Skin epidermis (tissue), 12 donors: ENCODE results near the gene ELF5.
A peak's percentile ranks its signal among the peaks of the same experiment; 100 is the strongest.

Experiments used
- H3K27ac ChIP-seq, 21 experiments: fragments of 200-600 bp; sonication (generic) in 11 of 21; one replicate each; pipeline ENCODE4 v1.5.0; 2020; ENCODE audit warnings: mild to moderate bottlenecking in 3 of 21, inconsistent platforms in 2 of 21, moderate library complexity in 2 of 21
- H3K4me3 ChIP-seq, 7 experiments: fragments of 200-600 bp; sonication (generic) in 2 of 7; one replicate each; pipeline ENCODE4 v1.5.0; 2020; ENCODE audit warnings: inconsistent platforms in 2 of 7, mild to moderate bottlenecking in 2 of 7, moderate library complexity in 1 of 7

The ELF5 gene

GRCh38 chr11:34524696-34525095, 11.1 kb upstream of the ELF5 start:
- H3K27ac ChIP-seq, result no peak overlapping the region
- H3K4me3 ChIP-seq, result no peak overlapping the region

- no peak overlapping the region for H3K4me3 ChIP-seq
- H3K27ac ChIP-seq, result no peak overlapping the region
Observed at GRCh38 chr11:34523053-34523452, 9.5 kb upstream of the ELF5 start.

- H3K27ac ChIP-seq, result no peak overlapping the region
- H3K4me3 ChIP-seq, result no peak overlapping the region
Observed at GRCh38 chr11:34522188-34522587, 8.6 kb upstream of the ELF5 start.

GRCh38 chr11:34521265-34521664, 7.7 kb upstream of the ELF5 start:
- Histone ChIP-seq H3K4me3 (no peak overlapping the region), H3K27ac (no peak overlapping the region)

GRCh38 chr11:34519595-34520235, 6.1 kb upstream of the ELF5 start:
- Histone ChIP-seq H3K4me3 (no peak overlapping the region), H3K27ac (no peak overlapping the region)

- Histone ChIP-seq H3K4me3 (no peak overlapping the region), H3K27ac (no peak overlapping the region)
Observed at GRCh38 chr11:34516247-34517040, 2.9 kb upstream of the ELF5 start.

GRCh38 chr11:34514597-34514996, 1.0 kb upstream of the ELF5 start:
- Histone ChIP-seq H3K27ac (no peak overlapping the region), H3K4me3 (no peak overlapping the region)

- H3K27ac ChIP-seq, result no peak overlapping the region
- H3K4me3 ChIP-seq, result no peak overlapping the region
Observed at GRCh38 chr11:34512840-34513681, 533 bp downstream of the ELF5 start.

- H3K27ac ChIP-seq, result no peak overlapping the region
- H3K4me3 ChIP-seq, result no peak overlapping the region
Observed at GRCh38 chr11:34510673-34511072, 2.9 kb downstream of the ELF5 start.

GRCh38 chr11:34510218-34510617, 3.4 kb downstream of the ELF5 start:
- Histone ChIP-seq H3K4me3 (no peak overlapping the region), H3K27ac (no peak overlapping the region)

- no peak overlapping the region for H3K27ac ChIP-seq
- H3K4me3 ChIP-seq, result no peak overlapping the region
Observed at GRCh38 chr11:34509336-34509876, 4.2 kb downstream of the ELF5 start.

GRCh38 chr11:34508524-34508923, 5.1 kb downstream of the ELF5 start:
- Histone ChIP-seq H3K27ac (no peak overlapping the region), H3K4me3 (no peak overlapping the region)

GRCh38 chr11:34507610-34508009, 6.0 kb downstream of the ELF5 start:
- Histone ChIP-seq H3K27ac (no peak overlapping the region), H3K4me3 (no peak overlapping the region)

- Histone ChIP-seq H3K27ac (no peak overlapping the region), H3K4me3 (no peak overlapping the region)
Observed at GRCh38 chr11:34507156-34507555, 6.4 kb downstream of the ELF5 start.

- H3K4me3 ChIP-seq, result no peak overlapping the region
- no peak overlapping the region for H3K27ac ChIP-seq
Observed at GRCh38 chr11:34505874-34506273, 7.7 kb downstream of the ELF5 start.

GRCh38 chr11:34502949-34503348, 10.6 kb downstream of the ELF5 start:
- peak overlapping the region in 1 of 21 experiments; percentile 51 for H3K27ac ChIP-seq
- no peak overlapping the region for H3K4me3 ChIP-seq

GRCh38 chr11:34501949-34502348, 11.6 kb downstream of the ELF5 start:
- Histone ChIP-seq H3K27ac (peak overlapping the region in 7 of 21 experiments; percentile 4 to 72 (median 51)), H3K4me3 (no peak overlapping the region)

- no peak overlapping the region for H3K4me3 ChIP-seq
- H3K27ac ChIP-seq, result peak overlapping the region in 4 of 21 experiments; percentile 51 to 72 (median 60)
Observed at GRCh38 chr11:34501500-34501899, 12.1 kb downstream of the ELF5 start.

- H3K27ac ChIP-seq, result no peak overlapping the region
- no peak overlapping the region for H3K4me3 ChIP-seq
Observed at GRCh38 chr11:34499719-34500500, 13.7 kb downstream of the ELF5 start.
